SU-DHL-6 (cell line): Measurements from ENCODE around the gene BRI3.

Experiments used
- EZH2phosphoT487 ChIP-seq: fragments of 200-600 bp; sonication (generic), shearing (Covaris generic); conservative IDR thresholded peaks from 2 replicates; pipeline ENCODE4 v1.6.1; 2018; ENCODE audit warnings: mild to moderate bottlenecking, antibody characterized with exemption, low read length, moderate library complexity, mixed read lengths
- TF ChIP-seq, protein P1 (sequence below): fragments of 200-600 bp; sonication (generic); IDR thresholded peaks from one replicate; pipeline ENCODE4 v1.5.1; 2017; ENCODE audit warnings: antibody characterized with exemption, mild to moderate bottlenecking, low read length, moderate library complexity; ENCODE audit not compliant: insufficient read depth, poor library complexity, severe bottlenecking

DNA sequence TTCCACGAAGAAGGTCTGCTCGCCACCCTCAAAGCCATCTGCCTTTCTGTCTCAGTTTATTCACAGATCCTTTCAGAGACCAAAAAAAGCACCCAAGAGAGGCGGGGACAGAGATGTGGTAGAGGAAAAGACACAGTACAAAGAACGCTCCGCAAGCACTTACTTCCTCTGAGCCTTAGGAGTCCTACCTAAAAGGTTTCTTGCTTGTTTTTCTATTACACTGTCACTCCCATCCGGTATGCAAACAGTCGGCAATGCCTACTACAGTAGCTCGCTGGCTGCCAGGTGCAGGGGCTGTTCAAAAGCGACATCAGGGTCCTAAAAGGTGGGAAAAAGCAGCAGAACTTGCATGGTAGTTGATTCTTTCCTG is 30.3 kb upstream of the BRI3 start:
- TF ChIP-seq EZH2phosphoT487 = no peak
- TF ChIP-seq, protein P1, sequence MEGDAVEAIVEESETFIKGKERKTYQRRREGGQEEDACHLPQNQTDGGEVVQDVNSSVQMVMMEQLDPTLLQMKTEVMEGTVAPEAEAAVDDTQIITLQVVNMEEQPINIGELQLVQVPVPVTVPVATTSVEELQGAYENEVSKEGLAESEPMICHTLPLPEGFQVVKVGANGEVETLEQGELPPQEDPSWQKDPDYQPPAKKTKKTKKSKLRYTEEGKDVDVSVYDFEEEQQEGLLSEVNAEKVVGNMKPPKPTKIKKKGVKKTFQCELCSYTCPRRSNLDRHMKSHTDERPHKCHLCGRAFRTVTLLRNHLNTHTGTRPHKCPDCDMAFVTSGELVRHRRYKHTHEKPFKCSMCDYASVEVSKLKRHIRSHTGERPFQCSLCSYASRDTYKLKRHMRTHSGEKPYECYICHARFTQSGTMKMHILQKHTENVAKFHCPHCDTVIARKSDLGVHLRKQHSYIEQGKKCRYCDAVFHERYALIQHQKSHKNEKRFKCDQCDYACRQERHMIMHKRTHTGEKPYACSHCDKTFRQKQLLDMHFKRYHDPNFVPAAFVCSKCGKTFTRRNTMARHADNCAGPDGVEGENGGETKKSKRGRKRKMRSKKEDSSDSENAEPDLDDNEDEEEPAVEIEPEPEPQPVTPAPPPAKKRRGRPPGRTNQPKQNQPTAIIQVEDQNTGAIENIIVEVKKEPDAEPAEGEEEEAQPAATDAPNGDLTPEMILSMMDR = no peak
